PFSK-1 (cell line): ENCODE measurements around the gene CDCA5.

ENCODE experiments used
- POLR2AphosphoS5 ChIP-seq: IDR thresholded peaks from 2 replicates; pipeline ENCODE4 v1.6.1; 2012; ENCODE audit warnings: low read depth, mild to moderate bottlenecking, control low read depth, low read length, moderate library complexity
- TAF1 ChIP-seq: IDR thresholded peaks from 2 replicates; pipeline ENCODE4 v1.6.1; 2012; ENCODE audit warnings: low read length, control low read depth, borderline replicate concordance; ENCODE audit not compliant: insufficient read depth

- TF ChIP-seq POLR2AphosphoS5: no peak
- TF ChIP-seq TAF1: no peak
Observed at GRCh38 chr11:65060913-65061408, 22.9 kb downstream of the CDCA5 start.
